22Rv1 (cell line): ENCODE data around the gene ARHGAP42.

Source experiments
- CTCF ChIP-seq: fragments of 450-650 bp; IDR thresholded peaks from 2 replicates; pipeline ENCODE4 v1.5.1; 2017; ENCODE audit warnings: mild to moderate bottlenecking
- ZFX ChIP-seq: fragments of 450-650 bp; IDR thresholded peaks from 2 replicates; pipeline ENCODE4 v1.6.1; 2017; ENCODE audit warnings: antibody characterized with exemption, borderline replicate concordance

- no peak for TF ChIP-seq CTCF
- TF ChIP-seq ZFX = no peak
Measured at GRCh38 chr11:100910808-100911207, 223.7 kb downstream of the ARHGAP42 start.
